ENCODE results near the gene TRAF1.
A peak's percentile ranks its signal among the peaks of the same experiment; 100 is the strongest.

Gene TRAF1

GRCh38 chr9:120912958-120913646, 13.5 kb downstream of the TRAF1 start:
- FAIRE-seq (no peak), DNase-seq (ENCODE audit: extremely low spot score, insufficient read length, low read depth) (no peak)

GRCh38 chr9:120911295-120911837, 15.2 kb downstream of the TRAF1 start:
- DNase-seq (ENCODE audit: extremely low spot score, insufficient read length, low read depth) (no peak), FAIRE-seq (no peak)

GRCh38 chr9:120910643-120911042, 16.0 kb downstream of the TRAF1 start:
- no peak for DNase-seq (ENCODE audit: extremely low spot score, insufficient read length, low read depth)
- FAIRE-seq, result no peak

- DNase-seq (ENCODE audit: extremely low spot score, insufficient read length, low read depth) (no peak), FAIRE-seq (no peak)
Measured at GRCh38 chr9:120909904-120910303, 16.7 kb downstream of the TRAF1 start.

GRCh38 chr9:120905315-120906164, 21.1 kb downstream of the TRAF1 start:
- DNase-seq (ENCODE audit: extremely low spot score, insufficient read length, low read depth) (no peak), FAIRE-seq (no peak)

DNA sequence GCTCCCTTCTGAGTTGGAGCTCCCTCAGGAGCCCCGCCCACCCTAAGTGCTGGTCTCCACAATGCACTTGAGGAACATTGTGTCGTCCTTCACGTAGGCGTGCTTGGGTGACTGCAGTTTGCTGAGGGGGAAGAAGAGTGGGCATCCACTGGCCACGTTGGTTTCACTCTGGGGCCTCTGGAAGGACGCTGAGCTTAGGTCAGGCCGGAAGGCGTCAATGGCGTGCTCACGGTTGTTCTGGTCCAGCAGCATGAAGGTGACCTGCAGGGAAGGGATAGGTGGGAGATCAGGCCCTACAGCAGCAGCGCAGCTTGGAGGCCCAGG, 21.7 kb downstream of the TRAF1 start:
- no peak for FAIRE-seq
- DNase-seq (ENCODE audit: extremely low spot score, insufficient read length, low read depth), result no peak

- no peak for DNase-seq (ENCODE audit: extremely low spot score, insufficient read length, low read depth)
- no peak for FAIRE-seq
Measured at GRCh38 chr9:120904061-120904977, 22.3 kb downstream of the TRAF1 start.

DNA sequence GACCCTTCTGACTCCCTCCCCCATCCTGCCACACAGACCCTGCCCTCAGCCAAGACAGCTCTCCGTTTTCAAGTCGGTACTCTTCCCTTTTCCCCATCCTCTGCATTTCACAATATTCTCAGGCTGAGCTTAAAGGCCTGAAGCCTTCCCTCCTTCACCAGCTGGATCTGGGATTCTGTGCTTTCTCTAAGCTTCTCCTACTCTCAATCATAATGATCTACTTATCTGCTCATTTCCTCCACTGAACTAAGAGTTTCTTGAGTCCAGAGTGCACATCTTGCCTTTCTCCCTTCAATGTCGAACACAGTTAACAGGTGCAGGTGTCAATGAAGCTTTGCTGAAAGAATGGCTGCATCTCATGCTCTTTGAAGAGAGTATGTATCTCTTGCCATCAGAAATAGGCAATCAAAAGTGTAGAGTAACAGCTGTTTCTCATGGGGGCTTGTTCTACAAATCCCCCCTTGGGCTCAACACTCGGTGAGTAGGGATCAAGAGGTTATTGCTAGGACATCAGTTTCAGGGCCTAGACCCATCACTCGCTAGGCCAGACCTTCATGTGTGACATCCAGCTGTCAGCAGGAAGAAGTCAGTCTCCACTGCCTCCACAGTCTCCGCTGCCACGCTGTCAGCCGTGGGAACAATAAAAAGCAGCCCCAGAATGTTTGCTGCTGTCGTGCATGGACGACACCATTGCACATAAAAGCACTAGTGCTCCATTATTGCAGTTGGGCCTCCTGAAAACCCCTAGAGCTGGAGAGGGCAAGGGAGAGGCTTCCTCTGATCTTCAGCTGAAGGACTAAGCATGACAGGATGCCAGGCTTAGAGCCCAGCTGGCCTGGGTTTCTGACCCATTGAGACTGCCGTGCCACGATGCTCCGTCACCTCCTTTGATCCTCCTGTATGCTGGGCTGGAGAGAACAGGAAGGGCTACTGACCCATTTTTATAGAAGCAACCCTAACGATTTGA, 23.7 kb downstream of the TRAF1 start:
- no peak for FAIRE-seq
- no peak for DNase-seq (ENCODE audit: extremely low spot score, insufficient read length, low read depth)

- DNase-seq (ENCODE audit: extremely low spot score, insufficient read length, low read depth) (no peak), FAIRE-seq (peak; percentile 26)
Measured at GRCh38 chr9:120901755-120902568, 24.6 kb downstream of the TRAF1 start.

DNA sequence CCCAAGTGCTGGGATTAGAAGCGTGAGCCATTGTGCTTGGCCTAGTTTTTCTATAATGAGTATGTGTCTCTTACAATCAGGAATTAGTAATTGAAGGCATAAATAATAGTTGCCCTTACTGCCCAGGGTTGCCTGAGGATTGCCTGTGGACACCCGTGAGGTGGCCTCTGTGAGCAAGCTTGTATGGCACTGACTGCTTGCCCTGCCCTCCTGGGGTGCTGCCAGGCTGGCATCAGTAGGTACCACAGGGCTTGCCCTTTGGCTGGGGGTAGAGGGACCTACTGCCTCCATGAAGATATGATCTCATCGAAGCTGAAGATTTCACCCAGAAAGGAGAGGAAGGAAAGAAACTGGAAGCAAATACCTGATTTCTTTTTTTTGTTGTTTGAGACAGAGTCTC, 25.8 kb downstream of the TRAF1 start:
- FAIRE-seq, result no peak
- DNase-seq (ENCODE audit: extremely low spot score, insufficient read length, low read depth), result no peak

- DNase-seq (ENCODE audit: extremely low spot score, insufficient read length, low read depth) (no peak), FAIRE-seq (no peak)
Measured at GRCh38 chr9:120899490-120900068, 27.0 kb downstream of the TRAF1 start.

- DNase-seq (ENCODE audit: extremely low spot score, insufficient read length, low read depth) (no peak), FAIRE-seq (no peak)
Measured at GRCh38 chr9:120898396-120898795, 28.2 kb downstream of the TRAF1 start.

GRCh38 chr9:120895951-120896350, 30.6 kb downstream of the TRAF1 start:
- no peak for FAIRE-seq
- no peak for DNase-seq (ENCODE audit: extremely low spot score, insufficient read length, low read depth)

GRCh38 chr9:120894321-120895148, 32.1 kb downstream of the TRAF1 start:
- DNase-seq (ENCODE audit: extremely low spot score, insufficient read length, low read depth) (no peak), FAIRE-seq (no peak)

DNA sequence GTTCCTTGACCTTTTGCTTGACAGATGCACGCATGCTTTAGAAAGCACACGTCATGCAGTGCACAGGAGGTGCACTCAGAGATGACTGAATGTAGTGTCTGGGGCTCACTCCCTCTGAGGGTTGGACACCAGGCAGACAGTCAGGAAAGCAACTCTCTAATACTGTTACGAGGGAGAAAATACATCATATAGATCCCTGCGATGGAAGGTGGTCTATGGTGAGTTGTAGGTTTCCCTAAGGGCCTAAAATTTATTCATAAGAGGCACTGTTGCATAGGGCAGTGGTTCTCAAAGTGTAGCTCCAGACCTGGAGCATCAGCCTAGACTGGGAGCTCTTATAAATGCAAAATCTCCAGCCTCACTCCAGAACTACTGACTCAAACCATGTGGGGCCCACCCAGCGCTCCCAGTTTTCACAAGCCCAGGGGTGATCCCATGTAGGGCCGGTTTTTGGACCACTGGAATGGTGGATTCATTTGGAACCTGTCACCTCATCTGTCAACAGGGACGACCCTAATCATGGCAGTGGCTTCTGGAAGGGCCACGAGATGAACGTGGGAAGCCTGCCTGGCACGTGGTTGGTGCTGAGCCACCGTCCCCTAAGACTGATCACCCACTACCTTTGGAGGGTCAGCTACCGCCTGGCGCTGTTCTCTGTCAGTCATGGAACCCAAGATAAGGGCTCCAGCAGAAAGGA, 32.8 kb downstream of the TRAF1 start:
- DNase-seq (ENCODE audit: extremely low spot score, insufficient read length, low read depth) (no peak), FAIRE-seq (no peak)

DNA sequence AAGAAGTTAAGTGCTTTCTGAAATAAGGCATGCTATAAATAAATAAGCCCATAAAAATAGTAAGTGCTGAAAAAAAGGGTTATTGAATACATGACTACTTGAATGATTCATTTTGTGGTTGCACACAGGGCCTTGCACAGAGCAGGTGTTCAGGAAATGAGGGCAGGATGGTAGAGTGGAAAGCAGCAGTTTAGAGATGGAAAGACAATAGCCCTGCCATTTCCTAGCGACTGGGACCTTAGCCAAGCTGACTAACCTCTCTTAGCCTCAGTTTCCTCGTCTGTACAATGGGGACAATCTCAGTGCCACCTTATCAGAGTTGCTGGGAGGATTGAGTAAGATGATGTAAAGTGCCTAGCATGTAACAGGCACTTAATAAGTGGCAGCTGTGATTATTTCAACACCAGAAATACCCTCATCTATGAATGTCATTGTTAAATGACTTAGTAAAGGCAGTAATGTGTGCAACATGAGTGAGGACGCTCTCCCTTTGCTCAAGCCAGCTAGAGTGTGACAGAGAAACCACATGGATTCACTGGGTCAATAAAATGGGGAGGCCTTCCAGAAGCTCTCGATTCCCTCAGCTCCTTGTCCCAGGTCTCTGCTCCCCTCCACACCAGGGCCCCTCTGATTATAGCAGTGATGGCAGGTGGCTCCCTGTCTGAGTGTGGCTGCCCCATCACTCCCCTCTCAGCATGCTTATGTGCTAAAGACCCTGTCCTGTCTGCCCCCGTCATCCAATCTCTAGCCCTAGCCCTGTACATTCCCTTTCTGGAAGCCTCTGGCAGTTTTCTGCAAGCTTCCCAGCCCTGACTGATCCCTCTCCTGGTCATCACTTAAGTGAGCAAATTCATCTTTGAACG, 33.6 kb downstream of the TRAF1 start:
- peak; percentile 61 for DNase-seq (ENCODE audit: extremely low spot score, insufficient read length, low read depth)
- peak; percentile 93 for FAIRE-seq

Data from GM18507 (cell line).